ENCODE measurements around the gene TRIM67.

Gene TRIM67

GRCh38 chr1:231186356-231187115 is 24.7 kb downstream of the TRIM67 start:
- no peaks in the 10 kb centered on the region for H3K27me3 ChIP-seq (ENCODE audit: low read depth, low read length)
- H3K9me3 ChIP-seq (ENCODE audit: control insufficient read depth in 1 of 2, low read length in 2 of 2) = peaks cover 0 to 5% of the 10 kb centered on the region in 2 donors

GRCh38 chr1:231187571-231187970 is 25.7 kb downstream of the TRIM67 start:
- Histone ChIP-seq H3K4me1 (ENCODE audit: control insufficient read depth in 1 of 2, insufficient read depth in 2 of 2, low read length in 2 of 2) (no peaks in the 10 kb centered on the region), H3K27me3 (ENCODE audit: low read depth, low read length) (no peaks in the 10 kb centered on the region), H3K36me3 (ENCODE audit: control insufficient read depth in 1 of 2, insufficient read depth in 2 of 2, low read length in 2 of 2) (no peaks in the 10 kb centered on the region), H3K27ac (ENCODE audit: low read length) (no peak overlapping the region), H3K9me3 (ENCODE audit: control insufficient read depth in 1 of 2, low read length in 2 of 2) (peaks cover 0 to 5% of the 10 kb centered on the region in 2 donors), H3K4me3 (ENCODE audit: low read depth in 1 of 2, low read length in 2 of 2) (no peak overlapping the region)

More at GRCh38 chr1:231186356-231187115, 24.7 kb downstream of the TRIM67 start:
- Histone ChIP-seq H3K36me3 (ENCODE audit: control insufficient read depth in 1 of 2, insufficient read depth in 2 of 2, low read length in 2 of 2) (no peaks in the 10 kb centered on the region), H3K4me1 (ENCODE audit: control insufficient read depth in 1 of 2, insufficient read depth in 2 of 2, low read length in 2 of 2) (no peaks in the 10 kb centered on the region), H3K27ac (ENCODE audit: low read length) (no peak overlapping the region), H3K4me3 (ENCODE audit: low read depth in 1 of 2, low read length in 2 of 2) (no peak overlapping the region)

GRCh38 chr1:231188072-231188471 is 26.2 kb downstream of the TRIM67 start:
- no peak overlapping the region for H3K27ac ChIP-seq (ENCODE audit: low read length)

GRCh38 chr1:231188768-231189167 is 26.9 kb downstream of the TRIM67 start:
- no peaks in the 10 kb centered on the region for H3K4me1 ChIP-seq (ENCODE audit: control insufficient read depth in 1 of 2, insufficient read depth in 2 of 2, low read length in 2 of 2)
- H3K36me3 ChIP-seq (ENCODE audit: control insufficient read depth in 1 of 2, insufficient read depth in 2 of 2, low read length in 2 of 2) = no peaks in the 10 kb centered on the region
- H3K27me3 ChIP-seq (ENCODE audit: low read depth, low read length) = no peaks in the 10 kb centered on the region
- no peak overlapping the region for H3K4me3 ChIP-seq (ENCODE audit: low read depth in 1 of 2, low read length in 2 of 2)
- peaks cover 0 to 5% of the 10 kb centered on the region in 2 donors for H3K9me3 ChIP-seq (ENCODE audit: control insufficient read depth in 1 of 2, low read length in 2 of 2)
- H3K27ac ChIP-seq (ENCODE audit: low read length) = no peak overlapping the region

More at GRCh38 chr1:231188072-231188471, 26.2 kb downstream of the TRIM67 start:
- H3K4me3 ChIP-seq (ENCODE audit: low read depth in 1 of 2, low read length in 2 of 2) = no peak overlapping the region
- peaks cover 0 to 5% of the 10 kb centered on the region in 2 donors for H3K9me3 ChIP-seq (ENCODE audit: control insufficient read depth in 1 of 2, low read length in 2 of 2)
- no peaks in the 10 kb centered on the region for H3K27me3 ChIP-seq (ENCODE audit: low read depth, low read length)
- H3K36me3 ChIP-seq (ENCODE audit: control insufficient read depth in 1 of 2, insufficient read depth in 2 of 2, low read length in 2 of 2) = no peaks in the 10 kb centered on the region
- H3K4me1 ChIP-seq (ENCODE audit: control insufficient read depth in 1 of 2, insufficient read depth in 2 of 2, low read length in 2 of 2) = no peaks in the 10 kb centered on the region

GRCh38 chr1:231189683-231190270 is 27.9 kb downstream of the TRIM67 start:
- Histone ChIP-seq H3K9me3 (ENCODE audit: control insufficient read depth in 1 of 2, low read length in 2 of 2) (peaks cover 0 to 5% of the 10 kb centered on the region in 2 donors), H3K27ac (ENCODE audit: low read length) (no peak overlapping the region), H3K4me1 (ENCODE audit: control insufficient read depth in 1 of 2, insufficient read depth in 2 of 2, low read length in 2 of 2) (no peaks in the 10 kb centered on the region), H3K4me3 (ENCODE audit: low read depth in 1 of 2, low read length in 2 of 2) (no peak overlapping the region), H3K36me3 (ENCODE audit: control insufficient read depth in 1 of 2, insufficient read depth in 2 of 2, low read length in 2 of 2) (no peaks in the 10 kb centered on the region), H3K27me3 (ENCODE audit: low read depth, low read length) (no peaks in the 10 kb centered on the region)

GRCh38 chr1:231190456-231190855 is 28.6 kb downstream of the TRIM67 start:
- H3K27me3 ChIP-seq (ENCODE audit: low read depth, low read length) = no peaks in the 10 kb centered on the region
- no peaks in the 10 kb centered on the region for H3K4me1 ChIP-seq (ENCODE audit: control insufficient read depth in 1 of 2, insufficient read depth in 2 of 2, low read length in 2 of 2)
- no peak overlapping the region for H3K27ac ChIP-seq (ENCODE audit: low read length)
- peaks cover 0 to 5% of the 10 kb centered on the region in 2 donors for H3K9me3 ChIP-seq (ENCODE audit: control insufficient read depth in 1 of 2, low read length in 2 of 2)
- no peaks in the 10 kb centered on the region for H3K36me3 ChIP-seq (ENCODE audit: control insufficient read depth in 1 of 2, insufficient read depth in 2 of 2, low read length in 2 of 2)
- no peak overlapping the region for H3K4me3 ChIP-seq (ENCODE audit: low read depth in 1 of 2, low read length in 2 of 2)

- Histone ChIP-seq H3K9me3 (ENCODE audit: control insufficient read depth in 1 of 2, low read length in 2 of 2) (peaks cover 0 to 5% of the 10 kb centered on the region in 2 donors), H3K27ac (ENCODE audit: low read length) (no peak overlapping the region), H3K4me1 (ENCODE audit: control insufficient read depth in 1 of 2, insufficient read depth in 2 of 2, low read length in 2 of 2) (no peaks in the 10 kb centered on the region), H3K4me3 (ENCODE audit: low read depth in 1 of 2, low read length in 2 of 2) (no peak overlapping the region), H3K27me3 (ENCODE audit: low read depth, low read length) (no peaks in the 10 kb centered on the region), H3K36me3 (ENCODE audit: control insufficient read depth in 1 of 2, insufficient read depth in 2 of 2, low read length in 2 of 2) (no peaks in the 10 kb centered on the region)
These were observed 30.8 kb downstream of the TRIM67 start for GRCh38 chr1:231192620-231193163.

GRCh38 chr1:231193710-231194340 is 32.0 kb downstream of the TRIM67 start:
- no peak overlapping the region for H3K27ac ChIP-seq (ENCODE audit: low read length)
- H3K4me1 ChIP-seq (ENCODE audit: control insufficient read depth in 1 of 2, insufficient read depth in 2 of 2, low read length in 2 of 2) = no peaks in the 10 kb centered on the region
- H3K4me3 ChIP-seq (ENCODE audit: low read depth in 1 of 2, low read length in 2 of 2) = no peak overlapping the region
- H3K9me3 ChIP-seq (ENCODE audit: control insufficient read depth in 1 of 2, low read length in 2 of 2) = peaks cover 0 to 5% of the 10 kb centered on the region in 2 donors
- H3K36me3 ChIP-seq (ENCODE audit: control insufficient read depth in 1 of 2, insufficient read depth in 2 of 2, low read length in 2 of 2) = no peaks in the 10 kb centered on the region
- H3K27me3 ChIP-seq (ENCODE audit: low read depth, low read length) = no peaks in the 10 kb centered on the region

GRCh38 chr1:231194476-231194842 is 32.6 kb downstream of the TRIM67 start:
- no peaks in the 10 kb centered on the region for H3K36me3 ChIP-seq (ENCODE audit: control insufficient read depth in 1 of 2, insufficient read depth in 2 of 2, low read length in 2 of 2)
- H3K27ac ChIP-seq (ENCODE audit: low read length) = no peak overlapping the region
- no peaks in the 10 kb centered on the region for H3K27me3 ChIP-seq (ENCODE audit: low read depth, low read length)
- no peaks in the 10 kb centered on the region for H3K4me1 ChIP-seq (ENCODE audit: control insufficient read depth in 1 of 2, insufficient read depth in 2 of 2, low read length in 2 of 2)
- peaks cover 0 to 5% of the 10 kb centered on the region in 2 donors for H3K9me3 ChIP-seq (ENCODE audit: control insufficient read depth in 1 of 2, low read length in 2 of 2)
- H3K4me3 ChIP-seq (ENCODE audit: low read depth in 1 of 2, low read length in 2 of 2) = no peak overlapping the region

GRCh38 chr1:231194843-231195516 is 33.1 kb downstream of the TRIM67 start:
- no peaks in the 10 kb centered on the region for H3K27me3 ChIP-seq (ENCODE audit: low read depth, low read length)
- no peak overlapping the region for H3K4me3 ChIP-seq (ENCODE audit: low read depth in 1 of 2, low read length in 2 of 2)
- no peaks in the 10 kb centered on the region for H3K36me3 ChIP-seq (ENCODE audit: control insufficient read depth in 1 of 2, insufficient read depth in 2 of 2, low read length in 2 of 2)
- H3K4me1 ChIP-seq (ENCODE audit: control insufficient read depth in 1 of 2, insufficient read depth in 2 of 2, low read length in 2 of 2) = no peaks in the 10 kb centered on the region
- no peaks in the 10 kb centered on the region for H3K9me3 ChIP-seq (ENCODE audit: control insufficient read depth in 1 of 2, low read length in 2 of 2)
- H3K27ac ChIP-seq (ENCODE audit: low read length) = no peak overlapping the region

GRCh38 chr1:231196307-231196706 is 34.4 kb downstream of the TRIM67 start:
- H3K36me3 ChIP-seq (ENCODE audit: control insufficient read depth in 1 of 2, insufficient read depth in 2 of 2, low read length in 2 of 2) = no peaks in the 10 kb centered on the region
- no peak overlapping the region for H3K4me3 ChIP-seq (ENCODE audit: low read depth in 1 of 2, low read length in 2 of 2)
- H3K4me1 ChIP-seq (ENCODE audit: control insufficient read depth in 1 of 2, insufficient read depth in 2 of 2, low read length in 2 of 2) = no peaks in the 10 kb centered on the region
- no peak overlapping the region for H3K27ac ChIP-seq (ENCODE audit: low read length)
- no peaks in the 10 kb centered on the region for H3K27me3 ChIP-seq (ENCODE audit: low read depth, low read length)
- H3K9me3 ChIP-seq (ENCODE audit: control insufficient read depth in 1 of 2, low read length in 2 of 2) = no peaks in the 10 kb centered on the region
